ENCODE measurements around the gene HMCES.
"Not testable (repeated sequence)": the region's sequence is repeated elsewhere in the genome, so short reads cannot be mapped to it uniquely, and the experiment has no call there.

The HMCES gene

DNA sequence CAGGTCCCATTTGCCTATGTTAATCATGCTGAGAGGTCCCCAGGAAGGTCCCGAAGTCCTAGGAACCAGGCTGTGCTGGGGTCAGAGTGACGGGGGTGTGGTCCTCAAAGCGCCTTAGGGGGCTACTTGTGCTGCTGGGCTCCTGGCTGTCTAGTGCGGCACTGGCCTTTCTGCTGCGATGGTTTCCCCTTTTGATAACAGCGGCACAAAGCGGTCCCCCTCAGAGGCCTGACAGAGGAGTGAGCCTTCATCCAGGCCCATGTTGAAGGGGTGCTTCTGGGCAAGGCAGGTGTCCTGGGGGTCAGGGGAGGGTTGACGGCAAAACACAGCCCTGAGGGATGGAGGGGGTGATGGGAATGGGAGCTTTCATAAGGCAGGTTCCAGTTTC lies 68.8 kb downstream of the HMCES start:
- DNase-seq (ENCODE audit: low read depth), result no peak

DNA sequence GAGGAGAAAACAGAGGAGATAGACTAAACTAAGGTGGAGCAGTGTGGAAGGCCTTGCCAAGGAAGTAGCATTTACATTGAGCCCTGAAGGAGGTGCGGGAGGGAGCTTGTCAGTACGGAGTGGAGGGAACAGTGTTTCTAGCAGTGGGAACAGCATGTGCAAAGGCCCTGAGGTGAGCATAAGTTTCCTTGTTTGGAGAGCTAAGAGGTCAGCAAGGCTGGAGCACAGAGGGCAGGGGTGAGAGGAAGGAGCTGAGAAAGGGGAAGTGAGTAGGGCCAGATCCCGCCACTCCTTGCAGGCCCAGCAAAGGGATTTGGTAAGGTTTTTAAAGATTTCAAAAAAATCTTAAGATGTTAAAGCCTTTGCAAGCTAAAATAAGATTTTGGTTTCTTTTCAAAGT lies 70.1 kb downstream of the HMCES start:
- DNase-seq (ENCODE audit: low read depth), result no peak

DNA sequence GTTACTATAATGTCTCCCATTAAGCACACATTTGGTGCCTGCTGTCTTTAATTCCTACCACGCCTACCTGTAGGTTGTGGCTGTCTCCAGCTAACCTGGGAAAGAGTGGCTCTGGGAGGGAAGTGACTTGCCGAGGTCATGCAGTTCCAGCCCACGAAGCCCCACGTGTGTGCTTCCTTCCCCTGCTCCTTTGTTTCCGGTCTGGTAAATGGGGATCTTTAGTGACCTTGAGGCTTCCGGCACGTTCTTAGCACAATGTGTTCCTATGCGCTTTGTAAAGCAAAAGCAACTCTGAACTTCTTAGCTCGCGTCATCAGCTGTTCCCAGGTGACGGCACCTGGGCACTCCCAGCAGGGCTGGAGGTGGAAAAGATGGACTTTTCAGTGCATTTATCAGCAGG lies 70.5 kb downstream of the HMCES start:
- not testable (repeated sequence) for DNase-seq (ENCODE audit: low read depth)

DNA sequence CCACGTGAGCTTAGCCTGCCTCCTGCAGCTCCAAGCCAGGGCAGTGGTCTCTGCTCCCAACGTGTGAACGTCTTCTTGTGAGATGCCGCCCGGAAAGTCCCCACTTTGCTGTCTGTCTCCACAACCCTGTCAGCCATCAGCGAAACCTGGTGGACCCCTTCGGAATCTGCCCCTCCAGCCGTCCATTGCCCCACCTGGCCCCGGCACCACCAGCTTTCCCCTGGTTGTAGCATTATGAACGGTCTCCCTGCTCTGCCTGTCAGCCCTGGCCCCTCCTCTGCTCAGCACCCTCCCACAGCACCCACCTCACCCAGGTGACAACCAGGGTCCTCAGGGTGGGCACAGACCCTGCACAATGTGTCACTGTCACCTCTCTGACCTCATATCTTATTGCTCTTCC lies 71.1 kb downstream of the HMCES start:
- no peak for DNase-seq (ENCODE audit: low read depth)

DNA sequence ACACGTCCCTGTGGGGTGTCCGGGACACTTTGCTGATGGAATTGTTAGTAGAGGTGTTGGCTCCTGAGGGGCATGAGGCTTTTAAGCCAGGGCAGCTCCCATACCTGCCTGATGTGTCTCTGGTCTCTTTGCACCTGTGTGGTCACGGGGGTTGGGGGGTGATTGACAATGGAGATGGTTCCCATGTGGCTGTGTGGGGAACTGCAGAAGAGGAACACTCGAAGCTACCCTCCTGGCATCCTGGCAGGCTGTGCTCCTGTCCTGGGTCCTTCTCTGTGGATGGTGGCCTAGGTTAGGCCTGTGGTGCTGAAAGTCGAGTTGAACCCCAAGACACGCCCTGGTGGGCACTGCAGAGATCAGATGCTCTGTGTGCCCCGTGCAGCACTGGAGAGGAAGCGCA lies 73.4 kb downstream of the HMCES start:
- no peak for DNase-seq (ENCODE audit: low read depth)

DNA sequence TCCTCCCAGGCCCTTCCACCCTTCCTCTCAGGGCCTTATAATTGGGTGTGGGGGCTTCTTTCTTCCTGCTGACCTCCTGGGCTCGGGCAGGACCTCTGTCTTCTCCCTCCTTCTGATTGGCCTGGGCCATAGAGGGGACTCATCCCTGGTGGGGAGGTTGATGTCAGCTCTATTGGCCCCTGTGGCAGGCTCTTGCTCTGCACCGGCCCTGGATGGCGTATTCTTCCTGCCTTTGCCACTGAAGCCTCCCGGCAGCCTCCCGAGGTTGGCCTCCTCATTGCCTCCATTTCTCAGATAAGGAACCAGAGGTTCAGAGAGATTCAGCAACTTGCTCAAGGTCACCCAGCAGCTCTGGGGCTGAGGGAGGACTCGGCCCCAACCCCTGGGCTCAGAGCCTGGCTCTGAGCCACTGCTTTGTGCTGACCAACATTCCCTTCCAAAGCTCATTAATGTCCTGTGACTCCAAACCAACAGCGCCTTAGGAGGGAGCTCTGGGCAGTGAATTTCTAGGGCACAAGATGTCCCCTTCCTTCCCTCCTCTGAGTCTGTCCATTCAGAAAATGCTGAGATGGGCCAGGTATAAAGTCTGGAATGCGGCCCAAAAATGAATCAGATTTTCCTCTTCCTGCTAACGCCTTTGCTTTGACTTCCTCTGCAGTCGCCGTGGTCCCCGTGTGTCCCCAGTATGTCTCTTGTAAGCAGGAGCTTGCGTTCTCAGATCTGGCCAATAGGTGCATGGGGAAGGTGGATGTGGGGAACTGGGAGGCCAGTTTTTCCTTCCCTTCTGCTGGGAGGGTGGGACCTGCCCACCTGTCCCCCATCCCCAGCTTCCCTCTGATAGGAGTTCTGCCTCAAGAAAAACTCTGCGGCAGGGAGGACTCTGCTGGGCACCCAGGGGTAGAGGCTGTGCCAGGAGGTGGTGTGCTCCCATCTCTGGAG lies 74.2 kb downstream of the HMCES start:
- no peak for DNase-seq (ENCODE audit: low read depth)

DNA sequence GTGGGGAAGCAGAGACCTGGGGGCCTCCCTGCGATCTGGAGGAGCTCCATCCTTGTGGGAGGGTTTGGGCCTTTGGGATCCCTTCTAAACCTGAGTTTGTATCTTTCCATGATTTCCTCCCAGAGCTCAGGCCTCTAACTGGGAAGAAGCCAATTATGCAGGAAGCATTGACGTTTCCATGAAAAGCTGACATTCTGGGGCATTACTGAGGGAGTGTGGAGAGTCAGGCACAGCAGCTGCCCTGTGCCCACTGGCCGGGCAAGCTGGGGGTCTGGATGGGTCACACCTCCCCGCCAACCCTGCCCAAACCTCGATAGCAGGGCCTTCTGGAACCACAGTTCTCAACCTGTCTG lies 74.9 kb downstream of the HMCES start:
- no peak for DNase-seq (ENCODE audit: low read depth)
